Breast epithelium (tissue), 4 donors: ENCODE results near the gene KIF1C. TPM values are rescaled to one million over a fixed set of nuclear protein-coding genes. Genes with fewer than 3 reads are reported as not detected.
A peak's percentile ranks its signal among the peaks of the same experiment; 100 is the strongest.

Source experiments
- DNase-seq, 2 donors: peaks; one replicate each; pipeline ENCODE4 v3.0.0-alpha.2; 2019; ENCODE audit warnings: low spot score in 2 of 2
- H3K27ac ChIP-seq, 2 donors: fragments of 200-600 bp; sonication (generic) in 1 of 2; one replicate each; pipeline ENCODE4 v1.5.1; 2016 to 2019; ENCODE audit warnings: mild to moderate bottlenecking in 1 of 2
- H3K27me3 ChIP-seq, 2 donors: fragments of 200-600 bp; sonication (generic) in 1 of 2; one replicate each; pipeline versions ENCODE4 v1.5.1 to v1.6.0; 2017 to 2019; ENCODE audit warnings: control low read depth in 1 of 2, mild to moderate bottlenecking in 1 of 2
- H3K36me3 ChIP-seq: fragments of 200-600 bp; one replicate; pipeline ENCODE4 v1.5.1; 2019
- H3K4me1 ChIP-seq, 2 donors: fragments of 200-600 bp; sonication (generic); one replicate each; pipeline ENCODE4 v1.5.1; 2016 to 2019; ENCODE audit warnings: control low read depth in 1 of 2
- H3K4me3 ChIP-seq, 3 donors: fragments of 200-600 bp; sonication (generic); 1 replicate in 2 of 3; 2 replicates in 1 of 3; pipeline ENCODE4 v1.5.1; 2016 to 2019; ENCODE audit warnings: mild to moderate bottlenecking in 3 of 3, moderate library complexity in 2 of 3
- H3K9me3 ChIP-seq, 2 donors: fragments of 200-600 bp; sonication (generic) in 1 of 2; one replicate each; pipeline ENCODE4 v1.5.1; 2016 to 2019; ENCODE audit warnings: control low read depth in 1 of 2
- CTCF ChIP-seq, 3 donors: fragments of 450-650 bp; IDR thresholded peaks; one replicate each; pipeline ENCODE4 v1.5.1; 2016 to 2017; ENCODE audit warnings: antibody characterized with exemption in 3 of 3, mild to moderate bottlenecking in 3 of 3, moderate library complexity in 3 of 3
- POLR2A ChIP-seq: fragments of 450-650 bp; IDR thresholded peaks from one replicate; pipeline ENCODE4 v1.6.1; 2016; ENCODE audit warnings: antibody characterized with exemption, mild to moderate bottlenecking, moderate library complexity
- POLR2AphosphoS5 ChIP-seq, 3 donors: sonication (generic); formaldehyde crosslinking; IDR thresholded peaks; one replicate each; pipeline ENCODE4 v1.6.1; 2017; ENCODE audit warnings: antibody characterized with exemption in 3 of 3
- intact Hi-C: fragments of 100-400 bp; cut with DNase I; formaldehyde crosslinking; loops from one replicate; pipeline ENCODE4 v1.15.1; 2023; ENCODE audit warnings: low total_unique reads
- total RNA-seq, 3 donors: library from RNA; depleted of rRNA; stranded (reverse); fragments of >200 nt; gene quantifications; one replicate each; pipeline ENCODE4 v1.1.0, GENCODE V29; 2016

The KIF1C gene
- total RNA-seq, 3 donors from 2014 or later = 37.5 to 88.5 (median 50.5) TPM

- intact Hi-C loops = loop anchor here (2.0 kb wide), 1 partner anchor 21 kb away; the partner anchor contains the start of gene PFN1
- Histone ChIP-seq H3K27me3 (no peaks in the 10 kb centered on the region), H3K36me3 (no peaks in the 10 kb centered on the region), H3K27ac (peak overlapping the region; percentile 90 to 95), H3K9me3 (no peaks in the 10 kb centered on the region), H3K4me3 (peak overlapping the region in 2 of 3 donors; percentile 65 to 86), H3K4me1 (peaks cover 0 to 19% of the 10 kb centered on the region in 2 donors)
- no peak for TF ChIP-seq POLR2AphosphoS5 (IDR thresholded peaks at IDR 0.05)
- no peak for TF ChIP-seq CTCF (IDR thresholded peaks at IDR 0.05)
- no peak for DNase-seq
These were observed 28.1 kb upstream of the KIF1C start for GRCh38 chr17:4969551-4970173.

- DNase-seq = no peak
- Histone ChIP-seq H3K27ac (peak overlapping the region; percentile 90 to 95), H3K36me3 (no peaks in the 10 kb centered on the region), H3K9me3 (no peaks in the 10 kb centered on the region), H3K27me3 (no peaks in the 10 kb centered on the region), H3K4me3 (no peak overlapping the region), H3K4me1 (peaks cover 0 to 17% of the 10 kb centered on the region in 2 donors)
- TF ChIP-seq CTCF (IDR thresholded peaks at IDR 0.05) (no peak), POLR2AphosphoS5 (IDR thresholded peaks at IDR 0.05) (no peak), POLR2A (no peak)
- intact Hi-C loops = no loop called here
These were observed 27.5 kb upstream of the KIF1C start for GRCh38 chr17:4970273-4970672.

GRCh38 chr17:4971826-4972225, 25.9 kb upstream of the KIF1C start:
- H3K9me3 ChIP-seq = no peaks in the 10 kb centered on the region
- H3K36me3 ChIP-seq = no peaks in the 10 kb centered on the region
- no peaks in the 10 kb centered on the region for H3K27me3 ChIP-seq
- no peak for DNase-seq
- no peak overlapping the region for H3K4me3 ChIP-seq
- intact Hi-C loops = no loop called here
- TF ChIP-seq POLR2AphosphoS5 (IDR thresholded peaks at IDR 0.05) = no peak
- TF ChIP-seq POLR2A = no peak
- TF ChIP-seq CTCF (IDR thresholded peaks at IDR 0.05) = no peak
- peaks cover 0 to 8% of the 10 kb centered on the region in 2 donors for H3K4me1 ChIP-seq
- peak overlapping the region; percentile 73 to 89 for H3K27ac ChIP-seq

- no peak for TF ChIP-seq POLR2A
- no peak for TF ChIP-seq POLR2AphosphoS5 (IDR thresholded peaks at IDR 0.05)
- TF ChIP-seq CTCF (IDR thresholded peaks at IDR 0.05) = no peak
- Histone ChIP-seq H3K27me3 (no peaks in the 10 kb centered on the region), H3K4me1 (peaks cover 0 to 8% of the 10 kb centered on the region in 2 donors), H3K36me3 (peaks cover 4% of the 10 kb centered on the region), H3K27ac (peak overlapping the region; percentile 73 to 89), H3K9me3 (no peaks in the 10 kb centered on the region), H3K4me3 (no peak overlapping the region)
- no peak for DNase-seq
- intact Hi-C loops = no loop called here
These were observed 25.4 kb upstream of the KIF1C start for GRCh38 chr17:4972322-4972721.

GRCh38 chr17:4972752-4973151, 25.0 kb upstream of the KIF1C start:
- Histone ChIP-seq H3K4me3 (no peak overlapping the region), H3K27ac (peak overlapping the region; percentile 73 to 89), H3K36me3 (peaks cover 4% of the 10 kb centered on the region)

More at GRCh38 chr17:4972752-4973151, 25.0 kb upstream of the KIF1C start:
- intact Hi-C loops = no loop called here
- Histone ChIP-seq H3K27me3 (no peaks in the 10 kb centered on the region), H3K4me1 (peaks cover 0 to 8% of the 10 kb centered on the region in 2 donors), H3K9me3 (no peaks in the 10 kb centered on the region)
- no peak for DNase-seq
- TF ChIP-seq CTCF (IDR thresholded peaks at IDR 0.05) (no peak), POLR2A (no peak), POLR2AphosphoS5 (IDR thresholded peaks at IDR 0.05) (no peak)
